HUES48 (cell line): ENCODE measurements around the gene PRKAG1.
A peak's percentile ranks its signal among the peaks of the same experiment; 100 is the strongest.

Experiments
- H3K27ac ChIP-seq: one replicate; pipeline ENCODE4 v1.7.0; 2013; ENCODE audit warnings: low read depth, low read length, inconsistent platforms
- H3K27me3 ChIP-seq: 2 replicates; pipeline ENCODE4 v1.6.1; 2013; ENCODE audit warnings: mild to moderate bottlenecking, low read length; ENCODE audit not compliant: control insufficient read depth, insufficient read depth
- H3K36me3 ChIP-seq: 2 replicates; pipeline ENCODE4 v1.6.1; 2013; ENCODE audit warnings: low read length; ENCODE audit not compliant: control insufficient read depth, insufficient read depth
- H3K4me1 ChIP-seq: 2 replicates; pipeline ENCODE4 v1.6.1; 2013; ENCODE audit warnings: mild to moderate bottlenecking, low read length; ENCODE audit not compliant: control insufficient read depth, insufficient read depth
- H3K4me3 ChIP-seq: 2 replicates; pipeline ENCODE4 v1.5.1; 2013; ENCODE audit warnings: mild to moderate bottlenecking, low read depth, low read length
- H3K9ac ChIP-seq: 2 replicates; pipeline ENCODE4 v1.6.1; 2013; ENCODE audit warnings: mild to moderate bottlenecking, low read depth, low read length, moderate library complexity
- H3K9me3 ChIP-seq: 2 replicates; pipeline ENCODE4 v1.6.1; 2013; ENCODE audit warnings: low read length; ENCODE audit not compliant: control insufficient read depth, insufficient read depth

PRKAG1 gene

DNA sequence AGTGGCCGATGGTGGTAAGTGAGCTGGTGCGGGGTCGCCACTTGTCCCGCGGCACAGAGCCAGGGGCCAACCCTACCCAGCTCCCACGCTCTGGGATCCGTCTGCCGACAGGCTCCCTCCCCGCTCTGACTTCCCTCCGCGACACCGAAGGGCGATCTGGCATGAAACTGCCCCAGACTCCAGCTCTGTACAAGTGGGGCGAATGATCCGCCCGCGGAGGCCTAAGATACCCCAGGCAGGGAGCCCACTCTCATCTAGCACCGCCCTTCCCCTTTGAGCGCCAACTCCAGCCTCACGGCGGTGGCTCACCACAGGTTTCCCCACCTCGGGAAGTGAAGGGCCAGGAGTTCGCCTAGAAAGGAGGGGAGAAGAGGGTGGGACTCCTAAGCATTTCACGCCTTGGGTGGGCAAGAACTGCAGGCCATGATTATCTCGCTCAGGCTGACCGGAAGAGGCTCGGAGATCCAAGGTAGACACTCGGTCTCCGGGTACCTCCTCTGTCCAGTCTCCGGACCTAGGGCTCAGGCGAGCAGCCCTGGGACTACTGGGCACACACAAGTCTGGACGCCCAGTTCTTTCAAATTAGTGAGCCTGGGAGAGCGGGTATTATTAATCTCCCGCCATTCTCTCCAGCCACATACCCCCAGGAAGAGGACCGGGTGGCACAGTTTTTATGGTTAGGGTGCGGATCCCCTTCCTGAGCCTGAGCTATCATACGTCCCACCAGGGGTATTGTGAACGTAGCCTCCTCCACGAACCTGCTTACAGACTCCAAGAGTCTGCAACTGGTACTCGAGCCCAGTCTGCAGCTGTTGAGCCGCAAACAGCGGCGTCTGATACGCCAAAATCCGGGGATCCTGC lies 39.6 kb downstream of the PRKAG1 start:
- H3K9me3 ChIP-seq = no peaks in the 10 kb centered on the region
- H3K9ac ChIP-seq = no peak overlapping the region
- peaks cover 26% of the 10 kb centered on the region for H3K4me1 ChIP-seq
- H3K27me3 ChIP-seq = peaks cover 99% of the 10 kb centered on the region
- H3K27ac ChIP-seq = no peak overlapping the region
- no peaks in the 10 kb centered on the region for H3K36me3 ChIP-seq
- H3K4me3 ChIP-seq = peak overlapping the region; percentile 59

DNA sequence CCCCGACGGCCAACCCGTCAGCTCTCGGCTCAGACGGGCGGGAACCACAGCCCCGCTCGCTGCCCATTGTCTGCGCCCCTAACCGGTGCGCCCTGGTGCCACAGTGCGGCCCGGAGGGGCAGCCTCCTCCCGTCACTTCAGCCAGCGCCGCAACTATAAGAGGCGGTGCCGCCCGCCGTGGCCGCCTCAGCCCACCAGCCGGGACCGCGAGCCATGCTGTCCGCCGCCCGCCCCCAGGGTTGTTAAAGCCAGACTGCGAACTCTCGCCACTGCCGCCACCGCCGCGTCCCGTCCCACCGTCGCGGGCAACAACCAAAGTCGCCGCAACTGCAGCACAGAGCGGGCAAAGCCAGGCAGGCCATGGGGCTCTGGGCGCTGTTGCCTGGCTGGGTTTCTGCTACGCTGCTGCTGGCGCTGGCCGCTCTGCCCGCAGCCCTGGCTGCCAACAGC lies 40.3 kb downstream of the PRKAG1 start, which contains the start of gene WNT1:
TSS of gene WNT1 (plus strand) at position 32 of the 450 bp plus-strand sequence. CDS start at position 361, 329 bp downstream.
- Histone ChIP-seq H3K36me3 (no peaks in the 10 kb centered on the region), H3K4me1 (peaks cover 26% of the 10 kb centered on the region), H3K9me3 (no peaks in the 10 kb centered on the region), H3K4me3 (peak within 1 kb of the TSS; percentile 48), H3K27ac (no peak within 1 kb of the TSS), H3K27me3 (peaks cover 99% of the 10 kb centered on the region), H3K9ac (no peak within 1 kb of the TSS)

DNA sequence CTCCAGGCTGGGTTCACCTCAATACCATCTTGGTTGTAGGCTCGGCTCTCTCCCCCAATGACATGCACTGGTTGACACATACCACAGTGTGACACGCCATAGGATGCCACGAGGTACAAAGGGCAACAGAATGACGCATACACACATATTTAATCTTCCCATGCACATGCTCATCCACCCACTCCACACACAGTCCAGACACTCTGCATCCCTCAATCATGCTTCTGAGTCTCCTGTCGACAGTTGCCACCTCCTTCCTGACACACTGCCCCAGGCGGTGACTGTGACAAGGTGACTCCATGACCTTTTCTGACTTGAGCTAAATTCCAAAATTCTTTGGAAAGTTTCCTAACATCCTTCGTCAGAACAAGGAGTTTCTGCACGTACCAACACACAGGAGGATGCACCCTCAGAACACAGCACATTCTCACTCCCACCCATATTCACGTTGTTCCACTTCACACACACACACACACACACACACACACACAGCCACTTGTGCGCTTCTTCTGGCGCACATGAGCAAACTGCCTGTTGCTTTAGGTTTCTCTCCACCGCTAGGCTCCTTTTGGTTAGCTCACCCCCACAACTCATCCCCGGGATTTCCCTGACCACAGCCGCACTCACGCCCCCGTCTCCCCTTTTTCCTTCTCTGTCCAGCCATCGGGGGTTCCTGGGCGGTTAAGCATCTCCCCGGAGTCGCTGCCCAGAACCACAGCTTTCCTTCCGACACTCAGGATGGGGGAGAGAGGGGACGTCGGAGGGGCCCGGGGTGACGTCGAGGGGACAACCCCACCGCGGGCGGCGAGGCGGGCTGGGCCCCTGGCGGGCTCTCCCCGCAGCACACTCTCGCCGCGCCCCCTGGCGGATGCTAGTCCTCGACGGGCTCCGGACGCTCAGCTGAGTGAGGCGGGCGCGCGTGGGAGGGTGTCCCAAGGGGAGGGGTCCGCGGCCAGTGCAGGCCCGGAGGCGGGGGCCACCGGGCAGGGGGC lies 41.0 kb downstream of the PRKAG1 start:
- H3K9ac ChIP-seq = no peak overlapping the region
- H3K4me3 ChIP-seq = no peak overlapping the region; the same call in 1 of the 2 replicates
- peaks cover 26% of the 10 kb centered on the region for H3K4me1 ChIP-seq
- H3K36me3 ChIP-seq = no peaks in the 10 kb centered on the region
- no peaks in the 10 kb centered on the region for H3K9me3 ChIP-seq
- no peak overlapping the region for H3K27ac ChIP-seq
- peaks cover 100% of the 10 kb centered on the region for H3K27me3 ChIP-seq

DNA sequence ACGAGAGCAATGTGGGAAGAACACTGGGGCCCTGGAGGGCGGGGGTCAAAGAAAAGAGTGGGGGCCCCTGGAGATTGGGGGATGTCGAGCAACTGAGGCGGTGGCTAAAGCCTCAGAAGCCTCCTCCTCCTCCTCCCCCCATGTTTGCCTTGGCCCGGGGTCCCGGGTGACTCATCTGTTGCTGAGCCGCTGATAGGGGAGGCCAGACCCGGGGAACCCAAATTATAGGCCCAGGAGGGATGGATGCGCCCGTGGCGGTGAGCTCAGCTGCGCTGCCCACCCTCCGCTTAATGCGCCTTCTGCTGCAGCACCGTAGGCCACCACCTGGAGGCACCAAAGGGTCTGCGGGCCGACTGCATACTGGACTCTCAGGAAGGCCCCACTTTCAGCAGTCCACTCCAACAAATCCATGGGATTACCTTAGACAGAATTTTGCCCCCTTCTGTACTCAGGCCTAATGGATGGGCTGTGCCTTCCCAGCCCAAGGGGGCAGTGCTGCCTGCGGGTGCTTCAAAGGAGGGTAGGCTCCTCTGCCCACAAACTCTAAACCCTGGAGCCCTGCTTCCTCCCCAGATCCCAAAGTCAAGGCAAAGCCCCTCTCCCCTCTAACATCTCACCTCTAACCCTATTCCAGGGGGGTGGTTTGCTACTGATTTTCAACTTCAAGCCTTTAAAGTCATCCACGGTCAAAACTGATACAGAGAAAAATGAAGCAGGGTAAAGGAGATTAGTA lies 44.5 kb downstream of the PRKAG1 start:
- no peak overlapping the region for H3K9ac ChIP-seq
- peaks cover 100% of the 10 kb centered on the region for H3K27me3 ChIP-seq
- H3K27ac ChIP-seq = no peak overlapping the region
- H3K4me3 ChIP-seq = no peak overlapping the region
- H3K36me3 ChIP-seq = no peaks in the 10 kb centered on the region
- peaks cover 33% of the 10 kb centered on the region for H3K4me1 ChIP-seq
- no peaks in the 10 kb centered on the region for H3K9me3 ChIP-seq

DNA sequence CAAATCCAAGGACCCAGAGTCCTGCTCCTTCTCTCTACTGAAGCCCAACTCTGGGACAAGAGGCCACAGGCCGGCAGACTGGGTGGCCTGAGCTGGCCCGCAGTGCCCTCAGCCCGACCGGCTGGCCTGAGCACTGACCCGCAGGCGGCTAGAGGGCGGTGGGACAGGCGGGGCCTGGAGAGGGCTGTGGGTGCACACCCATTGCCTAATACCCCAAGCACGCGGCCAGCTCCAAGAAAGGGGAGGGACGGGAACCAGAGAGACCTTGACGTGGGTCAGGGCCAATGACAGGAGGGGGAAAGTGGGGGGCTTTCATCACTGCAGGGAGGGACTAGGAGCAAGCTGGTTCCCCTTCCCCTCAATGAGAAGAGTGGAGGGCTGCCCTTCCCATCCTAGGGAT lies 45.0 kb downstream of the PRKAG1 start:
- H3K27ac ChIP-seq = no peak overlapping the region
- no peak overlapping the region for H3K4me3 ChIP-seq
- peaks cover 100% of the 10 kb centered on the region for H3K27me3 ChIP-seq
- H3K9me3 ChIP-seq = no peaks in the 10 kb centered on the region
- no peak overlapping the region for H3K9ac ChIP-seq
- H3K4me1 ChIP-seq = peaks cover 33% of the 10 kb centered on the region
- H3K36me3 ChIP-seq = no peaks in the 10 kb centered on the region

- no peaks in the 10 kb centered on the region for H3K9me3 ChIP-seq
- H3K27ac ChIP-seq = no peak overlapping the region
- H3K4me3 ChIP-seq = no peak overlapping the region
- no peak overlapping the region for H3K9ac ChIP-seq
- peaks cover 37% of the 10 kb centered on the region for H3K4me1 ChIP-seq
- peaks cover 100% of the 10 kb centered on the region for H3K27me3 ChIP-seq
- H3K36me3 ChIP-seq = no peaks in the 10 kb centered on the region
These were observed 45.6 kb downstream of the PRKAG1 start for GRCh38 chr12:48972952-48973483.

- Histone ChIP-seq H3K4me1 (peaks cover 41% of the 10 kb centered on the region), H3K36me3 (no peaks in the 10 kb centered on the region), H3K9ac (no peak overlapping the region), H3K9me3 (no peaks in the 10 kb centered on the region), H3K4me3 (peak overlapping the region; percentile 61; the same call in 1 of the 2 replicates), H3K27ac (no peak overlapping the region), H3K27me3 (peaks cover 99% of the 10 kb centered on the region)
These were observed 46.2 kb downstream of the PRKAG1 start for GRCh38 chr12:48972213-48972951.

DNA sequence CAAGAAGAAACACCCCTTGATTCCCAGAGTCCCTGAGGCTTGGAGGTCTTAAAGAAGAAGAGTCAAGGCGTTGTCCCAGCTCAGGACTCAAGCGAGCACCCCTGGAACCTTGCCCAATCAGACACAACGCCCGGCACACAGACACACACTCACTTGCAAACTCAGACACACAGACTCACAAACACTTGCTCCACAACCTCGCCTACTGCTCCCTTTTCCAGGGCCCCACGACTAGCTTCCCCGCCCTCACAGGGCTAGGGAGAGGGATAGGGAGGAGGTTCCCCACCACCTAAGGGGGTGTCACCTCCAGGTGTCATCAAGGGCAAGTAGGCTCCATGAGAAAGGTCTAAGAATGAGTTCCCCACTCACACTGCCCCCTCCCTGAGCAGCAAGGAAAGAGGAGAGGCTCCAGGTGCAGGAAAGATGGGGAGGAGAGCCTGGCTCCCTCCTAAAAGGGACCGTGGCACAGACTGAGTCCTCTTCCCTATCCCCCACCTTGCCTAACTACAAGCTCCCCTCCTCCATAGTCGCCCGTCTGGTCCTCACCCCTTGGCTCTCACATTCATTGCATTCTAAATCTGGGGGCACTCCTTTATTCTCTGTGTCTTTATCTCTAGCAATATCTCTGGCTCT lies 47.8 kb downstream of the PRKAG1 start:
- H3K4me3 ChIP-seq = peak overlapping the region; percentile 61
- H3K27ac ChIP-seq = no peak overlapping the region
- no peaks in the 10 kb centered on the region for H3K36me3 ChIP-seq
- no peaks in the 10 kb centered on the region for H3K9me3 ChIP-seq
- no peak overlapping the region for H3K9ac ChIP-seq
- H3K4me1 ChIP-seq = peaks cover 45% of the 10 kb centered on the region
- peaks cover 94% of the 10 kb centered on the region for H3K27me3 ChIP-seq

GRCh38 chr12:48969833-48970701 lies 48.5 kb downstream of the PRKAG1 start:
- Histone ChIP-seq H3K4me3 (peak overlapping the region; percentile 61; the same call in 1 of the 2 replicates), H3K9me3 (no peaks in the 10 kb centered on the region), H3K4me1 (peaks cover 51% of the 10 kb centered on the region), H3K36me3 (no peaks in the 10 kb centered on the region), H3K27me3 (peaks cover 86% of the 10 kb centered on the region), H3K9ac (no peak overlapping the region), H3K27ac (no peak overlapping the region)
